Ecto neural progenitor cell (in vitro differentiated cells): ENCODE results near the gene CLDN4.
"Not testable (repeated sequence)": the region's sequence is repeated elsewhere in the genome, so short reads cannot be mapped to it uniquely, and the experiment has no call there.

Experiments used
- DNase-seq: peaks from one replicate; pipeline ENCODE4 v3.0.0-alpha.2; 2018; ENCODE audit warnings: low spot score

Gene CLDN4, protein sequence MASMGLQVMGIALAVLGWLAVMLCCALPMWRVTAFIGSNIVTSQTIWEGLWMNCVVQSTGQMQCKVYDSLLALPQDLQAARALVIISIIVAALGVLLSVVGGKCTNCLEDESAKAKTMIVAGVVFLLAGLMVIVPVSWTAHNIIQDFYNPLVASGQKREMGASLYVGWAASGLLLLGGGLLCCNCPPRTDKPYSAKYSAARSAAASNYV

GRCh38 chr7:73830681-73831583 is at the start of gene CLDN4:
Gene CLDN4 (plus strand): TSS chr7:73830996. CDS start chr7:73831202, 206 bp downstream.
- DNase-seq: peak; percentile 77

DNA sequence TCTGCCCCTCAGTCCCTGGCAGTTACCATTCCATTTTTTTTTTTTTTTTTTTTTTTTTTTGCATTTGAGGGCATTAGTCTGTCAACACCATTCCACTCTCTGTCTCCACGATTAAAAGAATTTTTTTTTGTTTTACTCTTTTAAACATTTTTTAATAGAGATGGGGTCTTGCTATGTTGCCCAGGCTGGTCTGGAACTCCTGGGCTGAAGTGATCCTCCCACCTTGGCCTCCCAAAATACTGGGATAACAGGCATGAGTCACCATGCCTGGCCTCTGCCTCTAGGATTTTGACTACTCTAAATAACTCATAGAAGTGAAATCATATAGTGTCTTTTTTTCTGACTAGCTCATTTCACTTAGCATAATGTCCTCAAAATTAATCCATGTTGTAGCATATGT is 44.2 kb upstream of the CLDN4 start:
- no peak for DNase-seq

GRCh38 chr7:73787786-73788048 is 43.1 kb upstream of the CLDN4 start:
- DNase-seq: not testable (repeated sequence)

DNA sequence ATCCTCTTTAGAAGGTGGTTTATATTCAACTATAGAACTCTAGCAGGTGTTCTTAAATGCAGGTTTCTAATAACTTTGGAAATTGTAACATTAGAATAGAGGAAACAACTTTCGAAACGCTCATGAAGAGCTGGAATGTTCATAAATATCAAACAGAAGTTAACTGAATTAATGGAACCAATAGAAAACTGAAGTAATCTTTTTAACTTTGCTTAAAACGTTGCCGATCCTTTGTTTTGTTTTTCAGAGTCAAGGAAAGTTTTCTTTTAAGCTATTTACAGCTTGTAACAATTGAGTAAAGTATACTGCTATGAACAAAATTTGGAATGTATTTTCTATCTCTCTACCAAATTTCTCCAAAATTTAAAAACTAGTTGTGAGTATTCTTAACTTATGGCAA is 41.7 kb upstream of the CLDN4 start:
- no peak for DNase-seq

GRCh38 chr7:73791170-73791690 is 39.6 kb upstream of the CLDN4 start:
- not testable (repeated sequence) for DNase-seq

- not testable (repeated sequence) for DNase-seq
Observed at GRCh38 chr7:73795188-73795587, 35.6 kb upstream of the CLDN4 start.

- not testable (repeated sequence) for DNase-seq
Observed at GRCh38 chr7:73796656-73797055, 34.1 kb upstream of the CLDN4 start.

DNA sequence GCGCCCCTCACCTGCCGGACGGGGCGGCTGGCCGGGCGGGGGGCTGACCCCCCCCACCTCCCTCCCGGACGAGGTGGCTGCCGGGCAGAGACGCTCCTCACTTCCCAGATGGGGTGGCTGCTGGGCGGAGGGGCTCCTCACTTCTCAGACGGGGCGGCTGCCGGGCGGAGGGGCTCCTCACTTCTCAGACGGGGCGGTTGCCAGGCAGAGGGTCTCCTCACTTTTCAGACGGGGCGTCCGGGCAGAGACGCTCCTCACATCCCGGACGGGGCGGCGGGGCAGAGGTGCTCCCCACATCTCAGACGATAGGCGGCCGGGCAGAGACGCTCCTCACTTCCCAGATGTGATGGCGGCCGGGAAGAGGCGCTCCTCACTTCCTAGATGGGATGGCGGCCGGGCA is 33.6 kb upstream of the CLDN4 start:
- not testable (repeated sequence) for DNase-seq

DNA sequence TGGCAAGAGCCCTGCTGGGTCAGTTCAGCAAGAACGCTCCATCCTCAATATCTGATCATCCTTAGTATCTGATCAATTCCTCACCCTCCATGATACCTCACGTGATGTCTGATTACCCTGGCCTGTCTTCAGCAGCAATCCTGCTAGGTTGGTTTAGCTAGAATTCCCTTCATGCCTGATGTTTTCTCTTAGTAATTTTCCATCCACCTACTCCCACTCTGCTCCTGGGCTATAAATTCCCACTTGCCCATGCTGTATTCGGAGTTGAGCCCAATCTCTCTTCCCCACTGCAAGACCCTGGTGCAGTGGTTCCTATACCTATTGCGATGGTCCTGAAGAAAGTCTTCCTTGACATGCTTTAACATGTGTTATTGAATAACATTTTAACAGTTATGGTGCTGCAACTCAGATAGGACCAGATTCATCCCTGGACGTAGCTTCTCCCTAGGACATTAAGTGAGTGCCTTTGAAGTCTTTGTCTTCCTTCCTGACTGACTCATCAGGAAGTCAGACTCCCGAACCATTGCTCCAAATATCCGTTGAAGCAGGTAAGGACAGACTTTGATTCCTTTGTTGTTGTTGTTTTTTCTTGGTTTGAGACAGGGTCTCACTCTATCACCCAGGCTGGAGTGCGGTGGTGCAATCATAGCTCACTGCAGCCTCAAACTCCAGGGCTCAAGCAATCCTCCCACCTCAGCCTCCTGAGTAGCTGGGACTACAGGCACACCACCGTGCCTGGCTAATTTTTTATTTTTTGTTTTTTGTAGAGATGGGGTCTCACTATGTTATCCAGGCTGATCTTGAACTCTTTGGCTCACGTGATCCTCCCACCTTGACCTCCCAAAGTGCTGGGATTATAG is 31.3 kb upstream of the CLDN4 start:
- no peak for DNase-seq

GRCh38 chr7:73801577-73801976 is 29.2 kb upstream of the CLDN4 start:
- no peak for DNase-seq

DNA sequence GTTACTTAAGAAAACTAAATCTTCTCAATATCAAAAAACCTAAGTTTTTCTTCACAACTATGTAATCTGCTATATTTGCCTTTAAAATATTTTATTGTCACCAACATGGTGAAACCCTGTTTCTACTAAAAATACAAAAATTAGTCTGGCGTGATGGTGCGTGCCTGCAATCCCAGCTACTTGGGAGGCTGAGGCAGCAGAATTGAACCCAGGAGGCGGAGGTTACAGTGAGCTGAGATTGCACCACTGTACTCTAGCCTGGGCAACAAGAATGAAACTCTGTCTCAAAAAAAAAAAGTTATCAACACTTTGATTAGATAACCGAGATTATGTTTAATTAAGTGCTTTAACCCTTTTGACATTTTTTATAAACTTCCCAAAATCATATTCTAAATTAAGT is 28.3 kb upstream of the CLDN4 start:
- DNase-seq: no peak

DNA sequence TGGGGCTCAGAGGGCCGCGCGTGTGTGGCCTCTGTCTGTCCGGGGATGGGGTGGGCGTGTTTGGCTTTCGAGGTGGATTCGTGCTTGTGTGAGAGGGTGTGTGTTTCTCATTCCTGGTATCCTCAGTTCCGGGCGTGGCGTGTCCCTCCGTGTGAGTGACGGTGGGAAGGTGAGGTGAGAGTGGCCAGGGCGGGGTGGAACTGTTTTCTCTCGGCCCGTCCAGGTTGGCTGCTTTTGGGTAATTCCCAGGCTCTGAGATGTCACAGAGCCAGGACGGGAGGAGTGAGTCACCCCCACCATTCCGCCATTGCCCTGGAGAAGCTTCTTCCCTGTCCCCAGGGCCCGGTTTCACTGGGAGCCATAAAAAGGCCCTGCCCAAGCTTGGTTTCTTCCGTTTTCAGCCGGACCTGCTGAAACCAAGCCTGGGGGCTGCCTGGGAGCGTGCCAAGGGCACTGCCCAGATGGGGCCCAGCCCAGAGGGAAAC is 21.3 kb upstream of the CLDN4 start:
- peak; percentile 40 for DNase-seq

- DNase-seq: no peak
Observed at GRCh38 chr7:73810998-73811360, 19.8 kb upstream of the CLDN4 start.

GRCh38 chr7:73811760-73812168 is 19.0 kb upstream of the CLDN4 start:
- DNase-seq: peak; percentile 80

- no peak for DNase-seq
Observed at GRCh38 chr7:73812996-73813395, 17.8 kb upstream of the CLDN4 start.

GRCh38 chr7:73815436-73815835 is 15.4 kb upstream of the CLDN4 start:
- no peak for DNase-seq

DNA sequence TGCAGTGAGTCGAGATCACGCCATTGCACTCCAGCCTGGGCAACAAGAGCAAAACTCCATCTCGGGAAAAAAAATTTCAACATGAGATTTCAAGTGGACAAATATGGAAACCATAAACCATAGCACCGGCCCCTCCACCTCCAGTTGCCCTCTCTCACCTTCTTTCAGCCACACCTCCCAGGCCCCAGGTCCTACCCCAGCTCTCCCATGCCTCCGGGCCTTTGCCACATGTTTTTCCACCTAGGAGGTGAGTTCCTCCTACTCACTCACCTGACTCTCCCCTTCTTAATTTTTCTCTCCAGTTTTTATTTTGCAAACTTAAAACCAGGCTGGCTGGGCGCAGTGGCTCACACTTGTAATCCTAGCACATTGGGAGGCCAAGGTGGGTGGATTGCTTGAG is 13.7 kb upstream of the CLDN4 start:
- DNase-seq: no peak

DNA sequence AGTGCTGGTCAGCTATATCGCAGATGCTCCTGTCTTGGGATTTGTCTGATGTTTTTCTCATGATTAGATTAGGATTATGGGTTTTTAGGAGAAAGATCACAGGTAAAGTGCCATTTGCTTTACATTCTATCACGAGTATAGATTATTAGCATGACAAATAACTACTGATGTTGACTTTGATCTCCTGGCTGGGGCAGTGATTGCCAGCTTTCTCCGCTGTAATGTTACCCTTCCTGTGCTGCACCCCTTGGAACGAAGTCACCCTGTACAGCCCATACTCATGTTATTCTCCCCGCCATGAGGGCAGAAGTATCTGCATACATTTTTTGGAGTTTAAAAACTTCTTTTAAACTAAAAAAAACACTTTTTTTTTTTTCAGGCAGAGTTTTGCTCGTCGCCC is 10.8 kb upstream of the CLDN4 start:
- DNase-seq: no peak

GRCh38 chr7:73821597-73822285 is 9.1 kb upstream of the CLDN4 start:
- not testable (repeated sequence) for DNase-seq

DNA sequence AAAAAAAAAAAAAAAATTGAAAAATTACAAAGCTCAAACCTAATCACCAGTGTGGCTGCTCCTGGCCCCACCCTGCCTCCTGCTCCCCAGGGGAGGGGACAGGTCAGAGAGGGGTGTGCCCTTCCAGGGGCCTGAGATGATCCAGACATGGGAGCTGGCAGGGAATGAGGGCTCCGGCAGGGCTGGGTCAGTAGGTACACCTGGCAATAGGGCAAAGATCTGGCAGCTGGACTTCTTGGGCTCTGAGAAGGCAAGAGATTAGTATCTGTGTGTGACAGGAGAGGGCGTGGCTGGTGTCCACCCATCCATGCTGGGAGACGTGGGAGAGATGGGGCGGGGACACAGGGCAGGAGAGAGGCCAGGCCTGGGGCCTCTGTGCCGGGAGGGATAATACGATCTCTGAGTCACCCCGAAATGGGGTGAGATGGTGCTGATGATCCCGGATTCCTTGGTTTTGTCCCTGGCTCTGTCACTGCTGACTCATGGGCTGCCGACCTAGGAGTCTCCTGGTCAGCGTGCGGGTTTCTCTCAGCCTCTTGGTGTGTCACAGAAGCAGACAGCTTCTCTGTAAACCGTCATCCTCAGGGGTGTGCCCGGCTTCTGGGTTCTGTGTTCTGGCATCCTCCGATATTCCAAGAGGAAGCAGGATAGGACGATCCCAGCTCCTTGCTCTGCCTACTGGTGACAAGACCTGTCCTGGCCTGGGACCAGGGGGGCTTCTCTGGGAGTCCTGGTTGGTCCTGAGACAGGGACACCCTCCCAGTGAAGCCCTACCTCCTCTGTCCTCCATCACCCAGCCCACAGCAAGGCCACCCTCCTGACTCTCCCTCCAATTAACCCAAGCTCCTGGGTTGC is 8.2 kb upstream of the CLDN4 start:
- no peak for DNase-seq

- no peak for DNase-seq
Observed at GRCh38 chr7:73823257-73823656, 7.5 kb upstream of the CLDN4 start.
